Osteoblast (primary cell): ENCODE results near the gene MSMP. TPM values are rescaled to one million over a fixed set of nuclear protein-coding genes. Genes with fewer than 3 reads are reported as not detected.

ENCODE experiments used
- DNase-seq: peaks from one replicate; pipeline ENCODE4 v3.0.0; 2011; ENCODE audit warnings: low spot score, mixed read lengths; ENCODE audit not compliant: insufficient read length; ENCODE audit errors: missing footprints
- H2AFZ ChIP-seq: 2 replicates; pipeline ENCODE4 v1.6.0; 2011; ENCODE audit warnings: mild to moderate bottlenecking, low read length
- H3K27ac ChIP-seq: 2 replicates; pipeline ENCODE4 v1.5.1; 2011; ENCODE audit warnings: mild to moderate bottlenecking, low read depth, low read length, moderate library complexity
- H3K27me3 ChIP-seq: 2 replicates; pipeline ENCODE4 v1.6.0; 2012; ENCODE audit warnings: mild to moderate bottlenecking, control low read depth, inconsistent platforms, low read length, moderate library complexity; ENCODE audit not compliant: insufficient read depth
- H3K36me3 ChIP-seq: 2 replicates; pipeline ENCODE4 v1.5.1; 2011; ENCODE audit warnings: mild to moderate bottlenecking, low read length, control low read depth, moderate library complexity; ENCODE audit not compliant: insufficient read depth
- H3K4me1 ChIP-seq: 2 replicates; pipeline ENCODE4 v1.5.1; 2011; ENCODE audit warnings: mild to moderate bottlenecking, low read length, control low read depth, moderate library complexity; ENCODE audit not compliant: insufficient read depth
- H3K4me2 ChIP-seq: 2 replicates; pipeline ENCODE4 v1.6.0; 2011; ENCODE audit warnings: mild to moderate bottlenecking, low read length; ENCODE audit not compliant: insufficient read depth
- H3K4me3 ChIP-seq: fragments of 200-600 bp; sonication (generic); 3 replicates; pipeline ENCODE4 v1.5.1; 2012; ENCODE audit warnings: mild to moderate bottlenecking, low read length, inconsistent platforms; ENCODE audit not compliant: insufficient read depth
- H3K79me2 ChIP-seq: 2 replicates; pipeline ENCODE4 v1.6.0; 2012; ENCODE audit warnings: mild to moderate bottlenecking, low read length, control low read depth, inconsistent platforms; ENCODE audit not compliant: insufficient read depth
- H3K9me3 ChIP-seq: 2 replicates; pipeline ENCODE4 v1.5.1; 2011; ENCODE audit warnings: low read depth, low read length, control low read depth
- H4K20me1 ChIP-seq: 2 replicates; pipeline ENCODE4 v1.6.0; 2012; ENCODE audit warnings: mild to moderate bottlenecking, low read length, control low read depth; ENCODE audit not compliant: insufficient read depth
- CTCF ChIP-seq: IDR thresholded peaks from 2 replicates; pipeline ENCODE4 v1.5.1; 2011; ENCODE audit warnings: mild to moderate bottlenecking, low read depth, low read length, moderate library complexity; ENCODE audit errors: extremely low read depth
- total RNA-seq: library from RNA; depleted of rRNA; stranded (reverse); fragments of >200 nt; gene quantifications from 2 replicates; pipeline ENCODE4 v1.2.3, GENCODE V29; 2012

MSMP gene
- total RNA-seq, 1 donor, result not detected

- no peak for TF ChIP-seq CTCF
- Histone ChIP-seq H3K79me2 (peaks cover 29% of the 10 kb centered on the region), H3K36me3 (no peaks in the 10 kb centered on the region)
Measured at GRCh38 chr9:35790025-35790384, 35.9 kb upstream of the MSMP start.

GRCh38 chr9:35789541-35789940, 35.5 kb upstream of the MSMP start:
- Histone ChIP-seq H3K36me3 (no peaks in the 10 kb centered on the region), H4K20me1 (no peaks in the 10 kb centered on the region), H3K4me2 (no peak overlapping the region), H3K79me2 (peaks cover 24% of the 10 kb centered on the region), H3K4me3 (no peak overlapping the region), H3K27me3 (peaks cover 11% of the 10 kb centered on the region), H3K9me3 (no peaks in the 10 kb centered on the region), H2AFZ (no peak overlapping the region), H3K27ac (no peak overlapping the region), H3K4me1 (peaks cover 31% of the 10 kb centered on the region)
- no peak for DNase-seq
- no peak for TF ChIP-seq CTCF

More at GRCh38 chr9:35790025-35790384, 35.9 kb upstream of the MSMP start:
- Histone ChIP-seq H3K4me3 (no peak overlapping the region), H2AFZ (no peak overlapping the region), H3K4me2 (no peak overlapping the region), H4K20me1 (no peaks in the 10 kb centered on the region), H3K9me3 (no peaks in the 10 kb centered on the region), H3K27ac (no peak overlapping the region), H3K4me1 (peaks cover 36% of the 10 kb centered on the region), H3K27me3 (peaks cover 8% of the 10 kb centered on the region)
- DNase-seq, result no peak

GRCh38 chr9:35783418-35783817, 29.3 kb upstream of the MSMP start:
- H4K20me1 ChIP-seq, result no peaks in the 10 kb centered on the region
- no peaks in the 10 kb centered on the region for H3K79me2 ChIP-seq
- no peak overlapping the region for H2AFZ ChIP-seq
- no peak for TF ChIP-seq CTCF
- peaks cover 40% of the 10 kb centered on the region for H3K27me3 ChIP-seq
- H3K27ac ChIP-seq, result no peak overlapping the region
- H3K4me3 ChIP-seq, result no peak overlapping the region
- no peak overlapping the region for H3K4me2 ChIP-seq
- H3K36me3 ChIP-seq, result no peaks in the 10 kb centered on the region
- no peaks in the 10 kb centered on the region for H3K9me3 ChIP-seq
- no peaks in the 10 kb centered on the region for H3K4me1 ChIP-seq
- no peak for DNase-seq

GRCh38 chr9:35781066-35781465, 27.0 kb upstream of the MSMP start:
- no peak for TF ChIP-seq CTCF
- H3K4me3 ChIP-seq, result no peak overlapping the region
- H3K4me2 ChIP-seq, result no peak overlapping the region
- no peaks in the 10 kb centered on the region for H3K79me2 ChIP-seq
- H3K4me1 ChIP-seq, result no peaks in the 10 kb centered on the region
- no peak overlapping the region for H2AFZ ChIP-seq
- no peak overlapping the region for H3K27ac ChIP-seq
- no peaks in the 10 kb centered on the region for H3K9me3 ChIP-seq
- H4K20me1 ChIP-seq, result no peaks in the 10 kb centered on the region
- DNase-seq, result no peak
- no peaks in the 10 kb centered on the region for H3K36me3 ChIP-seq
- peaks cover 44% of the 10 kb centered on the region for H3K27me3 ChIP-seq
